Progenitor cell of endocrine pancreas (in vitro differentiated cells): ENCODE data around the gene MINDY3. TPM values are rescaled to one million over a fixed set of nuclear protein-coding genes. Genes with fewer than 3 reads are reported as not detected.

Experiments
- DNase-seq: peaks from one replicate; pipeline ENCODE4 v3.0.0; 2021; ENCODE audit warnings: low spot score; ENCODE audit not compliant: unreplicated experiment
- H3K27ac Mint-ChIP-seq: 2 replicates; pipeline ENCODE4 v1.8.0; 2021; ENCODE audit warnings: mild to moderate bottlenecking, moderate library complexity, mixed read lengths
- H3K27me3 Mint-ChIP-seq: 2 replicates; pipeline ENCODE4 v1.8.0; 2021; ENCODE audit warnings: mixed read lengths
- H3K36me3 Mint-ChIP-seq: 2 replicates; pipeline ENCODE4 v1.8.0; 2022; ENCODE audit warnings: mixed read lengths; ENCODE audit not compliant: insufficient read depth
- H3K4me1 Mint-ChIP-seq: 2 replicates; pipeline ENCODE4 v1.8.0; 2021; ENCODE audit warnings: low read depth, mixed read lengths
- H3K4me3 Mint-ChIP-seq: 2 replicates; pipeline ENCODE4 v1.8.0; 2021; ENCODE audit warnings: low read depth, mild to moderate bottlenecking, moderate library complexity, mixed read lengths
- H3K9me3 Mint-ChIP-seq: 2 replicates; pipeline ENCODE4 v1.8.0; 2021; ENCODE audit warnings: low read depth, mixed read lengths
- total RNA-seq: library from RNA; stranded (reverse); gene quantifications from 2 replicates; pipeline ENCODE4 v1.2.1, GENCODE V29; 2021
- TF ChIP-seq, protein P1 (sequence below): fragments of 200-600 bp; sonication (generic); IDR thresholded peaks from one replicate; pipeline ENCODE4 v1.5.0; 2021; ENCODE audit warnings: antibody characterized with exemption, mild to moderate bottlenecking; ENCODE audit not compliant: unreplicated experiment

MINDY3 gene
- total RNA-seq, 1 donor from 2014 or later, result 26.2 TPM

- Mint-ChIP-seq H3K27me3 (no peaks in the 10 kb centered on the region), H3K9me3 (peaks cover 7% of the 10 kb centered on the region), H3K36me3 (peaks cover 13% of the 10 kb centered on the region), H3K4me3 (no peak overlapping the region), H3K27ac (no peak overlapping the region), H3K4me1 (peaks cover 31% of the 10 kb centered on the region)
- DNase-seq, result no peak
- TF ChIP-seq, protein P1, sequence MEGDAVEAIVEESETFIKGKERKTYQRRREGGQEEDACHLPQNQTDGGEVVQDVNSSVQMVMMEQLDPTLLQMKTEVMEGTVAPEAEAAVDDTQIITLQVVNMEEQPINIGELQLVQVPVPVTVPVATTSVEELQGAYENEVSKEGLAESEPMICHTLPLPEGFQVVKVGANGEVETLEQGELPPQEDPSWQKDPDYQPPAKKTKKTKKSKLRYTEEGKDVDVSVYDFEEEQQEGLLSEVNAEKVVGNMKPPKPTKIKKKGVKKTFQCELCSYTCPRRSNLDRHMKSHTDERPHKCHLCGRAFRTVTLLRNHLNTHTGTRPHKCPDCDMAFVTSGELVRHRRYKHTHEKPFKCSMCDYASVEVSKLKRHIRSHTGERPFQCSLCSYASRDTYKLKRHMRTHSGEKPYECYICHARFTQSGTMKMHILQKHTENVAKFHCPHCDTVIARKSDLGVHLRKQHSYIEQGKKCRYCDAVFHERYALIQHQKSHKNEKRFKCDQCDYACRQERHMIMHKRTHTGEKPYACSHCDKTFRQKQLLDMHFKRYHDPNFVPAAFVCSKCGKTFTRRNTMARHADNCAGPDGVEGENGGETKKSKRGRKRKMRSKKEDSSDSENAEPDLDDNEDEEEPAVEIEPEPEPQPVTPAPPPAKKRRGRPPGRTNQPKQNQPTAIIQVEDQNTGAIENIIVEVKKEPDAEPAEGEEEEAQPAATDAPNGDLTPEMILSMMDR, result no peak
Measured at GRCh38 chr10:15801147-15801546, 59.2 kb downstream of the MINDY3 start.

- TF ChIP-seq, protein P1, result no peak
- no peaks in the 10 kb centered on the region for H3K27me3 Mint-ChIP-seq
Measured at GRCh38 chr10:15797346-15797745, 63.0 kb downstream of the MINDY3 start.

DNA sequence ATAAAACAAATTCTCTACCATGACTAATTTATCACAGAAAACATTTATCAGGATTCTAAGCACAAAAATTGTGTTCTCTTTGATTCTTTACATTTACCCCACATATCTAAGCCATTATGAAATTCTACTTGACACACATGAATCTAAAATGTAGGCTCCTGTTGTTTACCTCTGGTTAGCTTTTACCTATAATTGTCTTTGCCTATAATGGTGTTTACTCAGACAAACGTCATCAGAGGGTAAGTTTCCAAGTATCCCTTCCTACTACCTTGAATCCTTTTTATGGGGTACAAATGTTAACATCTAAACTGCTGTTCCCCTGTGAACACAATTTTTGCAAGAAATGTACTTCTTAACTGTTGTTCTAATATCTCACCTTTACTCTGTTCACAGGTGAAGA is 63.5 kb downstream of the MINDY3 start:
- Mint-ChIP-seq H3K4me3 (no peak overlapping the region), H3K4me1 (peaks cover 19% of the 10 kb centered on the region), H3K27me3 (no peaks in the 10 kb centered on the region), H3K36me3 (peaks cover 17% of the 10 kb centered on the region), H3K9me3 (peaks cover 7% of the 10 kb centered on the region), H3K27ac (no peak overlapping the region)
- TF ChIP-seq, protein P1, result no peak
- DNase-seq, result no peak

More at GRCh38 chr10:15797346-15797745, 63.0 kb downstream of the MINDY3 start:
- H3K9me3 Mint-ChIP-seq, result peaks cover 7% of the 10 kb centered on the region
- DNase-seq, result no peak
- H3K4me3 Mint-ChIP-seq, result no peak overlapping the region
- H3K4me1 Mint-ChIP-seq, result peaks cover 22% of the 10 kb centered on the region
- H3K36me3 Mint-ChIP-seq, result peaks cover 17% of the 10 kb centered on the region
- H3K27ac Mint-ChIP-seq, result peak overlapping the region; percentile 5

DNA sequence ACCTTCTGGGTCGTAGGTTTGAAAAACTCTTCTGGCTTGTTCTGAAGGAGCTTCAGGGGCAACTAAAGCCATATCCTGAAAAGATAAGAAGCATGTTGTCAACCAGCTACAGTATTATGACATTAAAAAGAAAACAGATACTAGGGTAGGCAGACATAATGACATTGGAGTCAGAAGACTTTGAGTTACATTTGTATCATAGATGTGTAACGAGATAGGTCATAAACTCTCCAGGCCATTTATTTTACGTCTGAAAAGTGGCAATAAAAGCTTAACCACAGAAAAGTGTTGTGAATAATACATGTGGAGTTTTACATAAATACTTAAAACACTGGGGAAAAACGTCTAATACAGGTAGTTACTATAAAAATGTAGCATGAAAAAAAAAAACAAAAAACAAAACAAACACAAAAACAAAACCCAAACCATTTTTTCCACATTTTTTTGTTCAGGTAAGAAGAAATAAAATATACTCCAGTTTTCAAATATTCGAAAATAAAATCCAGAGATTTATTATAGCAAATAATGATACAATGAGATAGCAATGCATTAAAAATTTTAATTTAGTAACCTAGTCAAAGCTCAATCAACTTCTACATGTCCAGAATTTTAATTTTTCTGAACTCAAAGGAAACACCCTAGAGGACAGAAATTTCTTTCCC is 64.1 kb downstream of the MINDY3 start:
- H3K36me3 Mint-ChIP-seq, result peaks cover 15% of the 10 kb centered on the region
- TF ChIP-seq, protein P1, result no peak
- no peak for DNase-seq
- H3K4me3 Mint-ChIP-seq, result no peak overlapping the region
- peaks cover 19% of the 10 kb centered on the region for H3K4me1 Mint-ChIP-seq
- H3K9me3 Mint-ChIP-seq, result peaks cover 7% of the 10 kb centered on the region
- no peaks in the 10 kb centered on the region for H3K27me3 Mint-ChIP-seq
- no peak overlapping the region for H3K27ac Mint-ChIP-seq

GRCh38 chr10:15795036-15795792 is 65.1 kb downstream of the MINDY3 start:
- Mint-ChIP-seq H3K36me3 (peaks cover 9% of the 10 kb centered on the region), H3K27me3 (no peaks in the 10 kb centered on the region), H3K27ac (no peak overlapping the region), H3K4me3 (no peak overlapping the region), H3K4me1 (peaks cover 19% of the 10 kb centered on the region), H3K9me3 (no peaks in the 10 kb centered on the region)
- no peak for DNase-seq
- TF ChIP-seq, protein P1, result no peak
